ENCODE data around the gene NPIPA1. TPM values are rescaled to one million over a fixed set of nuclear protein-coding genes. Genes with fewer than 3 reads are reported as not detected.
"Not testable (repeated sequence)": the region's sequence is repeated elsewhere in the genome, so short reads cannot be mapped to it uniquely, and the experiment has no call there.

Gene NPIPA1
- total RNA-seq, 2 experiments from 2014 or later = 84.1 TPM

- DNase-seq; H3K27me3 Mint-ChIP-seq; H3K9me3 Mint-ChIP-seq; POLR2A ChIA-PET; CTCF ChIA-PET; H3K36me3 Mint-ChIP-seq (ENCODE audit: low read depth); H3K4me1 Mint-ChIP-seq; H3K27ac Mint-ChIP-seq; H3K4me3 Mint-ChIP-seq: not testable (repeated sequence)
These were observed 15.0 kb upstream of the NPIPA1 start for GRCh38 chr16:14922285-14922684.

DNA sequence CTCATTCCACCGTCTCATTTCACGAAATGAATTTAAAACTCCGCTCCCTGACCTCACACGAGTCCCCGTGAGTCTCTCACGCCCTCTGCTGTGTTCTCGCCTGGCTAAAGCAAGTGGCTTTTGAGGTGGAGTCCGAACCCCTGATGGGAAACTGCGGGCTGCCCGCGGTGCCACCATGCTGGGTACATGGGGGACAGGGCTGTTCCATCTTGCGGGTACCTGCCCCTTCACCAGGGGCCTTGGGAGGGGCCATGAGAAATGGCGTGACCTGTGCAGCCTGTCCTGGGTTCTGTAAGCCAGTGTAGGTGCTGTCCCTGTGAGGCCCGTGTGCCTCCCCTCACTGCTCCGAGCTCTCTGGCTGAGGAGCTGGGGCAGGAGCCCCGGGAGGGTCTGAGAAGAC is 14.3 kb upstream of the NPIPA1 start:
- DNase-seq; H3K4me1 Mint-ChIP-seq; H3K4me3 Mint-ChIP-seq; H3K36me3 Mint-ChIP-seq (ENCODE audit: low read depth); CTCF ChIA-PET; POLR2A ChIA-PET; H3K27me3 Mint-ChIP-seq; H3K9me3 Mint-ChIP-seq; H3K27ac Mint-ChIP-seq: not testable (repeated sequence)

- H3K9me3 Mint-ChIP-seq; DNase-seq; POLR2A ChIA-PET; H3K27me3 Mint-ChIP-seq; H3K36me3 Mint-ChIP-seq (ENCODE audit: low read depth); CTCF ChIA-PET; H3K27ac Mint-ChIP-seq; H3K4me1 Mint-ChIP-seq; H3K4me3 Mint-ChIP-seq: not testable (repeated sequence)
These were observed 13.7 kb upstream of the NPIPA1 start for GRCh38 chr16:14923394-14924088.

GRCh38 chr16:14924359-14924758 is 12.9 kb upstream of the NPIPA1 start:
- H3K36me3 Mint-ChIP-seq (ENCODE audit: low read depth); H3K4me3 Mint-ChIP-seq; H3K9me3 Mint-ChIP-seq; DNase-seq; H3K27me3 Mint-ChIP-seq; H3K4me1 Mint-ChIP-seq; POLR2A ChIA-PET; H3K27ac Mint-ChIP-seq; CTCF ChIA-PET: not testable (repeated sequence)

DNA sequence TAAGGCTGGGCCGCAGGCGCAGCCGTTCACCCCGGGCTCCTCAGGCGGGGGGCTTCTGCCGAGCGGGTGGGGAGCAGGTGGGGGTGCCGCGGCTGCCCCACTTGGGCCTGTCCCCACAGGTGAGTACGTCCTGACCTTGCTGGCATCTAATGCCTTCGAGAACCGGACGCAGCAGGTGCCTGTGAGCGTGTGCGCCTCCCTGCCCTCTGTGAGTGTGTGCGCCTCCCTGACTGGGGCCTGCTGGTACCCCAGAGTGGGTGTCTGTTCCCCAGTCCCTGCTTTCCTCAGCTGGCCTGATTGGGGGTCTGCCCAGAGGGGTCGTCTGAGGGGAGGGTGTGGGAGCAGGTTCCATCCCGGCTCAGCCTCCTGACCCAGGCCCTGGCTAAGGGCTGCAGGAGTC is 12.3 kb upstream of the NPIPA1 start:
- H3K4me3 Mint-ChIP-seq; H3K9me3 Mint-ChIP-seq; H3K36me3 Mint-ChIP-seq (ENCODE audit: low read depth); H3K27ac Mint-ChIP-seq; POLR2A ChIA-PET; DNase-seq; H3K4me1 Mint-ChIP-seq; CTCF ChIA-PET; H3K27me3 Mint-ChIP-seq: not testable (repeated sequence)

DNA sequence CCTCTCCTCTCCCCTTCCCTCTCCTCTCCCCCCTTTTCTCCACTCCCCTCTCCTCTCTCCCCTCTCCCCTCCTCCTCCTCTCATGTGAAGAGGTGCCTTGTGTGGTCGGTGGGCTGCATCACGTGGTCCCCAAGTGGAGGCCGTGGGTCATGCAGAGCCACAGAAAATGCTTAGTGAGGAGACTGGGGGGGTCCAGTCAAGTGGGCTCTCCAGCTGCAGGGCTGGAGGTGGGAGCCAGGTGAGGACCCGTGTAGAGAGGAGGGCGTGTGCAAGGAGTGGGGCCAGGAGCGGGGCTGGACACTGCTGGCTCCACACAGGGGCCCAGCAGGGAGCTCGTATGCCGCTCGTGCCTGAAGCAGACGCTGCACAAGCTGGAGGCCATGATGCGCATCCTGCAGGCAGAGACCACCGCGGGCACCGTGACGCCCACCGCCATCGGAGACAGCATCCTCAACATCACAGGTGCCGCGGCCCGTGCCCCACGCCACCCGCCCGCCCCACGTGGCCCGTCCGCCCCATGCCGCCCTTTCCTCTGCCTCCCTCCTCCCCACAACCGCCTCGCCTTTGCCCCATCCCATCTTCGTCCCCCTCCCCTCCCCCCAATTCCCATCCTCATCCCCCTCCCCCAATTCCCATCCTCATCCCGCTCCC is 9.1 kb upstream of the NPIPA1 start:
- H3K36me3 Mint-ChIP-seq (ENCODE audit: low read depth); H3K4me3 Mint-ChIP-seq; H3K9me3 Mint-ChIP-seq; H3K4me1 Mint-ChIP-seq; H3K27ac Mint-ChIP-seq; H3K27me3 Mint-ChIP-seq; DNase-seq; CTCF ChIA-PET; POLR2A ChIA-PET: not testable (repeated sequence)

GRCh38 chr16:14929176-14929575 is 8.1 kb upstream of the NPIPA1 start:
- H3K36me3 Mint-ChIP-seq (ENCODE audit: low read depth); DNase-seq; H3K9me3 Mint-ChIP-seq; H3K27me3 Mint-ChIP-seq; CTCF ChIA-PET; H3K4me1 Mint-ChIP-seq; H3K4me3 Mint-ChIP-seq; POLR2A ChIA-PET; H3K27ac Mint-ChIP-seq: not testable (repeated sequence)

GRCh38 chr16:14930246-14930645 is 7.0 kb upstream of the NPIPA1 start:
- H3K9me3 Mint-ChIP-seq, CTCF ChIA-PET: not testable (repeated sequence)

GRCh38 chr16:14930971-14931370 is 6.3 kb upstream of the NPIPA1 start:
- H3K27me3 Mint-ChIP-seq; H3K36me3 Mint-ChIP-seq (ENCODE audit: low read depth); POLR2A ChIA-PET; DNase-seq; H3K4me3 Mint-ChIP-seq; H3K9me3 Mint-ChIP-seq; H3K4me1 Mint-ChIP-seq; H3K27ac Mint-ChIP-seq; CTCF ChIA-PET: not testable (repeated sequence)

More at GRCh38 chr16:14930246-14930645, 7.0 kb upstream of the NPIPA1 start:
- H3K27ac Mint-ChIP-seq; DNase-seq; H3K4me1 Mint-ChIP-seq; H3K4me3 Mint-ChIP-seq; H3K36me3 Mint-ChIP-seq (ENCODE audit: low read depth); H3K27me3 Mint-ChIP-seq; POLR2A ChIA-PET: not testable (repeated sequence)

DNA sequence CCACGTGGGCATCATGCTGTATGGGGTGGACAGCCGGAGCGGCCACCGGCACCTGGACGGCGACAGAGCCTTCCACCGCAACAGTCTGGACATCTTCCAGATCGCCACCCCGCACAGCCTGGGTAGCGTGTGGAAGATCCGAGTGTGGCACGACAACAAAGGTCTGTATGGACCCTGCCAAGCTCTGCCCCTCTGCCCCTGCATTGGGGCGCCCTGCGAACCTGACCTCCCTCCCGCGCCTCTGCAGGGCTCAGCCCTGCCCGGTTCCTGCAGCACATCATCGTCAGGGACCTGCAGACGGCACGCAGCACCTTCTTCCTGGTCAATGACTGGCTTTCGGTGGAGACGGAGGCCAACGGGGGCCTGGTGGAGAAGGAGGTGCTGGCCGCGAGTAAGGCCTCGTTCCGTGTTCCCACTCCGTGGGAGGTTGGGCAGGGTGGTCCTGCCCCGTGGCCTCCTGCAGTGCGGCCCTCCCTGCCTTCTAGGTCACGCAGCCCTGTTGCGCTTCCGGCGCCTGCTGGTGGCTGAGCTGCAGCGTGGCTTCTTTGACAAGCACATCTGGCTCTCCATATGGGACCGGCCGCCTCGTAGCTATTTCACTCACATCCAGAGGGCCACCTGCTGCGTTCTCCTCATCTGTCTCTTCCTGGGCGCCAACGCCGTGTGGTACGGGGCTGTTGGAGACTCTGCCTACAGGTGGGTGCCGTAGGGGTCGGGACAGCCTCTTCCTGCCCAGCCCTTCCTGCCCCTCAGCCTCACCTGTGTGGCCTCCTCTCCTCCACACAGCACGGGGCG is 4.5 kb upstream of the NPIPA1 start:
- H3K27me3 Mint-ChIP-seq; CTCF ChIA-PET; H3K27ac Mint-ChIP-seq; H3K4me3 Mint-ChIP-seq; H3K4me1 Mint-ChIP-seq; H3K36me3 Mint-ChIP-seq (ENCODE audit: low read depth); DNase-seq; H3K9me3 Mint-ChIP-seq; POLR2A ChIA-PET: not testable (repeated sequence)

GRCh38 chr16:14937994-14938393 is 751 bp downstream of the NPIPA1 start:
- POLR2A ChIA-PET; H3K27me3 Mint-ChIP-seq; CTCF ChIA-PET; H3K4me1 Mint-ChIP-seq; H3K9me3 Mint-ChIP-seq; H3K36me3 Mint-ChIP-seq (ENCODE audit: low read depth); H3K4me3 Mint-ChIP-seq; H3K27ac Mint-ChIP-seq; DNase-seq: not testable (repeated sequence)

GRCh38 chr16:14942686-14943085 is 5.4 kb downstream of the NPIPA1 start:
- DNase-seq; H3K4me1 Mint-ChIP-seq; H3K36me3 Mint-ChIP-seq (ENCODE audit: low read depth); CTCF ChIA-PET; H3K27ac Mint-ChIP-seq; POLR2A ChIA-PET; H3K9me3 Mint-ChIP-seq; H3K4me3 Mint-ChIP-seq; H3K27me3 Mint-ChIP-seq: not testable (repeated sequence)

- H3K4me3 Mint-ChIP-seq = no peak overlapping the region
- CTCF ChIA-PET = interaction anchor here (0.7 kb wide), 1 partner anchor 1099 kb away, joined by 3 read pairs; no protein-coding TSS in a partner anchor
- H3K9me3 Mint-ChIP-seq = no peaks in the 10 kb centered on the region
- no peak overlapping the region for H3K27ac Mint-ChIP-seq
- DNase-seq = no peak
- H3K4me1 Mint-ChIP-seq = no peaks in the 10 kb centered on the region
- H3K27me3 Mint-ChIP-seq = peaks cover 4% of the 10 kb centered on the region
- H3K36me3 Mint-ChIP-seq (ENCODE audit: low read depth) = no peaks in the 10 kb centered on the region
- POLR2A ChIA-PET = no interaction called here
These were observed 18.4 kb downstream of the NPIPA1 start for GRCh38 chr16:14955546-14956231.
